HepG2 (cell line): ENCODE results near the gene TRIM54.

ENCODE experiments used
- CENPBD1 ChIP-seq: sonication (generic); formaldehyde crosslinking; IDR thresholded peaks from 2 replicates; pipeline ENCODE4 v1.8.0; 2022; ENCODE audit warnings: missing genetic modification reagents, low read depth, mild to moderate bottlenecking, borderline replicate concordance
- FOXK2 ChIP-seq: fragments of 450-650 bp; IDR thresholded peaks from 2 replicates; pipeline ENCODE4 v1.6.1; 2016
- FOXM1 ChIP-seq: sonication (generic); formaldehyde crosslinking; IDR thresholded peaks from 2 replicates; pipeline ENCODE4 v1.5.0; 2020; ENCODE audit warnings: missing genetic modification reagents
- GABPA ChIP-seq, 2 experiments: IDR thresholded peaks; 2 replicates each; pipeline ENCODE4 v1.6.1; 2011 to 2016; ENCODE audit warnings: low read depth in 2 of 2, low read length in 1 of 2, missing biosample characterization in 1 of 2, missing genetic modification characterization in 1 of 2
- HHEX ChIP-seq: IDR thresholded peaks from 2 replicates; pipeline ENCODE4 v1.6.1; 2016; ENCODE audit warnings: control low read depth
- HOXA7 ChIP-seq: sonication (generic); formaldehyde crosslinking; IDR thresholded peaks from 2 replicates; pipeline ENCODE4 v1.8.1; 2022; ENCODE audit warnings: mild to moderate bottlenecking, missing genetic modification reagents, moderate library complexity
- POLR2AphosphoS5 ChIP-seq: IDR thresholded peaks from 2 replicates; pipeline ENCODE4 v1.6.1; 2012; ENCODE audit warnings: low read depth, low read length
- UBTF ChIP-seq: sonication (generic); formaldehyde crosslinking; IDR thresholded peaks from 2 replicates; pipeline ENCODE4 v1.4.0; 2020; ENCODE audit warnings: mild to moderate bottlenecking, missing genetic modification reagents

GRCh38 chr2:27307287-27307544 lies 25.0 kb downstream of the TRIM54 start:
- TF ChIP-seq FOXM1 (CRISPR knock-in tag), result no peak
- no peak for TF ChIP-seq POLR2AphosphoS5
- no peak for TF ChIP-seq HOXA7 (CRISPR knock-in tag)
- no peak for TF ChIP-seq HHEX (CRISPR knock-in tag)
- no peak for TF ChIP-seq GABPA (IDR thresholded peaks at IDR 0.05; ENCODE audit: low read depth, low read length)
- no peak for TF ChIP-seq GABPA (CRISPR knock-in tag; IDR thresholded peaks at IDR 0.05; ENCODE audit: low read depth)
- no peak for TF ChIP-seq UBTF (CRISPR knock-in tag)
- TF ChIP-seq FOXK2, result no peak
- TF ChIP-seq CENPBD1, result no peak
